HepG2 (cell line): ENCODE results near the gene OBI1. TPM values are rescaled to one million over a fixed set of nuclear protein-coding genes. Genes with fewer than 3 reads are reported as not detected.

Source experiments
- ARHGAP35 ChIP-seq: sonication (generic); formaldehyde crosslinking; IDR thresholded peaks from 2 replicates; pipeline ENCODE4 v1.9.0; 2022; ENCODE audit warnings: mild to moderate bottlenecking, inconsistent platforms, moderate library complexity, missing genetic modification reagents, borderline replicate concordance
- CHCHD3 ChIP-seq: sonication (generic); formaldehyde crosslinking; IDR thresholded peaks from 2 replicates; pipeline ENCODE4 v1.8.0; 2022; ENCODE audit warnings: mild to moderate bottlenecking, missing genetic modification reagents, moderate library complexity
- CHD2 ChIP-seq: IDR thresholded peaks from 2 replicates; pipeline ENCODE4 v1.6.1; 2011; ENCODE audit warnings: low read depth, low read length, improper control_type of control experiment
- DBP ChIP-seq: sonication (generic); formaldehyde crosslinking; IDR thresholded peaks from 2 replicates; pipeline ENCODE4 v1.4.0; 2020; ENCODE audit warnings: missing genetic modification reagents; ENCODE audit errors: not compliant biosample characterization
- GATA4 ChIP-seq: sonication (generic); IDR thresholded peaks from 2 replicates; pipeline ENCODE4 v1.6.1; 2016; ENCODE audit warnings: antibody characterized with exemption, low read depth, borderline replicate concordance
- HMGA1 ChIP-seq: sonication (generic); formaldehyde crosslinking; conservative IDR thresholded peaks from 2 replicates; pipeline ENCODE4 v1.4.0; 2020; ENCODE audit warnings: missing genetic modification reagents
- MAFK ChIP-seq, 2 experiments: IDR thresholded peaks in 1 of 2; conservative IDR thresholded peaks in 1 of 2; 2 replicates each; pipeline ENCODE4 v1.6.1; 2011; ENCODE audit warnings: improper control_type of control experiment in 2 of 2, low read length in 2 of 2
- MAZ ChIP-seq, 2 experiments: sonication (generic) in 1 of 2; formaldehyde crosslinking in 1 of 2; IDR thresholded peaks; 2 replicates each; pipeline versions ENCODE4 v1.5.0 to v1.6.1; 2012 to 2020; ENCODE audit warnings: low read depth in 2 of 2, mild to moderate bottlenecking in 2 of 2, borderline replicate concordance in 1 of 2, improper control_type of control experiment in 1 of 2, low read length in 1 of 2, missing genetic modification reagents in 1 of 2, moderate library complexity in 1 of 2
- NAIF1 ChIP-seq: sonication (generic); formaldehyde crosslinking; IDR thresholded peaks from 2 replicates; pipeline ENCODE4 v1.5.0; 2020; ENCODE audit warnings: mild to moderate bottlenecking, missing genetic modification reagents, borderline replicate concordance
- NFKBIZ ChIP-seq: IDR thresholded peaks from 2 replicates; pipeline ENCODE4 v1.6.1; 2018; ENCODE audit warnings: missing genetic modification reagents, missing compliant biosample characterization
- PCBP2 ChIP-seq: fragments of 200-400 bp; formaldehyde crosslinking; optimal IDR thresholded peaks from 2 replicates; pipeline ENCODE3; 2018; ENCODE audit warnings: low read length, low read depth; ENCODE audit not compliant: poor library complexity, severe bottlenecking
- POLR2A ChIP-seq, 2 experiments: IDR thresholded peaks; 2 replicates each; pipeline ENCODE4 v1.6.1; 2011; ENCODE audit warnings: low read depth in 2 of 2, low read length in 2 of 2, mild to moderate bottlenecking in 1 of 2, moderate library complexity in 1 of 2; ENCODE audit not compliant: insufficient read depth in 1 of 2
- POLR2G ChIP-seq: fragments of 200-400 bp; formaldehyde crosslinking; IDR thresholded peaks from 2 replicates; pipeline ENCODE4 v1.6.1; 2018; ENCODE audit warnings: mild to moderate bottlenecking, low read depth, low read length, moderate library complexity
- THAP11 ChIP-seq: IDR thresholded peaks from 2 replicates; pipeline ENCODE4 v1.6.1; 2016; ENCODE audit warnings: missing biosample characterization, missing genetic modification reagents
- TMF1 ChIP-seq: sonication (generic); formaldehyde crosslinking; IDR thresholded peaks from 2 replicates; pipeline ENCODE4 v1.8.1; 2022; ENCODE audit warnings: low read depth, missing genetic modification reagents
- TOE1 ChIP-seq: sonication (generic); formaldehyde crosslinking; IDR thresholded peaks from 2 replicates; pipeline ENCODE4 v1.4.0; 2020; ENCODE audit warnings: mild to moderate bottlenecking, missing genetic modification reagents
- ZBTB34 ChIP-seq: sonication (generic); formaldehyde crosslinking; IDR thresholded peaks from 2 replicates; pipeline ENCODE4 v1.8.0; 2022; ENCODE audit warnings: mild to moderate bottlenecking, missing genetic modification reagents
- ZMAT5 ChIP-seq: sonication (generic); formaldehyde crosslinking; IDR thresholded peaks from 2 replicates; pipeline ENCODE4 v1.5.0; 2020; ENCODE audit warnings: mild to moderate bottlenecking, low read depth, missing genetic modification reagents, borderline replicate concordance
- ZNF143 ChIP-seq: sonication (generic); formaldehyde crosslinking; IDR thresholded peaks from 2 replicates; pipeline ENCODE4 v1.4.0; 2020; ENCODE audit warnings: missing genetic modification reagents
- ZNF230 ChIP-seq: sonication (generic); formaldehyde crosslinking; IDR thresholded peaks from 2 replicates; pipeline ENCODE4 v1.4.0; 2020; ENCODE audit warnings: mild to moderate bottlenecking, missing genetic modification reagents
- ZNF460 ChIP-seq: sonication (generic); formaldehyde crosslinking; IDR thresholded peaks from 2 replicates; pipeline ENCODE4 v1.5.1; 2020; ENCODE audit warnings: missing genetic modification reagents, mild to moderate bottlenecking, borderline replicate concordance
- ZNF546 ChIP-seq: sonication (generic); formaldehyde crosslinking; conservative IDR thresholded peaks from 2 replicates; pipeline ENCODE4 v1.8.1; 2023; ENCODE audit warnings: mild to moderate bottlenecking, missing genetic modification reagents
- ZZZ3 ChIP-seq: sonication (generic); formaldehyde crosslinking; IDR thresholded peaks from 2 replicates; pipeline ENCODE4 v1.4.0; 2020; ENCODE audit warnings: missing genetic modification reagents, mild to moderate bottlenecking, borderline replicate concordance
- polyA plus RNA-seq, 8 experiments: library from polyadenylated mRNA; depleted of rRNA in 3 of 8; stranded (reverse) in 7 of 8; unstranded in 1 of 8; fragments of >200 nt; fragmentation: Illumina TruSeq in 4 of 8; extraction: Trizol in 4 of 8; gene quantifications; 2 replicates each; pipeline versions ENCODE4 v1.2.1 to v1.2.3, GENCODE V29; 2011 to 2016; ENCODE audit warnings: low read depth in 4 of 8, missing spikeins in 1 of 8, mixed read lengths in 1 of 8; ENCODE audit not compliant: insufficient read depth in 1 of 8
- total RNA-seq, 5 experiments: library from RNA; depleted of rRNA; stranded (reverse); fragments of >200 nt; fragmentation: Illumina TruSeq; extraction: Trizol; gene quantifications; 2 replicates each; pipeline ENCODE4 v1.2.3, GENCODE V29; 2016; ENCODE audit warnings: low read depth in 1 of 5
- TF ChIP-seq, protein P1 (sequence below): IDR thresholded peaks from 2 replicates; pipeline ENCODE4 v1.6.1; 2012; ENCODE audit warnings: inconsistent platforms
- TF ChIP-seq, protein P2 (sequence below): sonication (generic); formaldehyde crosslinking; IDR thresholded peaks from 2 replicates; pipeline ENCODE4 v1.8.0; 2022; ENCODE audit warnings: mild to moderate bottlenecking, missing genetic modification reagents; ENCODE audit not compliant: insufficient replicate concordance

OBI1 gene
- total and polyA plus RNA-seq, 2 of the 13 experiments (the other 11 are each of a cell fraction or from before 2014, with no cell fraction given), result 7.8 to 23.5 TPM

- peak; percentile 83 for TF ChIP-seq POLR2G
- TF ChIP-seq ZNF143 (CRISPR knock-in tag), result no peak
- TF ChIP-seq ZNF230 (CRISPR knock-in tag), result peak; percentile 88; the same call in 1 of the 2 replicates
- TF ChIP-seq MAZ (IDR thresholded peaks at IDR 0.05; ENCODE audit: borderline replicate concordance, low read depth, low read length), result no peak
- TF ChIP-seq MAZ (CRISPR knock-in tag; IDR thresholded peaks at IDR 0.05; ENCODE audit: low read depth), result peak; percentile 43; the same call in 1 of the 2 replicates
- TF ChIP-seq GATA4, result peak; percentile 24; the same call in 1 of the 2 replicates
- TF ChIP-seq ZZZ3 (CRISPR knock-in tag), result peak; percentile 86; the same call in 1 of the 2 replicates
- peak; percentile 61; the same call in 1 of the 2 replicates for TF ChIP-seq TMF1
- TF ChIP-seq ZNF546, result no peak
- TF ChIP-seq DBP (CRISPR knock-in tag), result no peak
- TF ChIP-seq ZMAT5 (CRISPR knock-in tag), result no peak
- TF ChIP-seq ARHGAP35 (CRISPR knock-in tag), result peak; percentile 79
- no peak for TF ChIP-seq HMGA1
- TF ChIP-seq CHCHD3 (CRISPR knock-in tag), result no peak
- TF ChIP-seq NAIF1 (CRISPR knock-in tag), result 0 out of 2 replicates have a peak, but pooled peaks have one; percentile 30
- TF ChIP-seq NFKBIZ (CRISPR knock-in tag), result peak; percentile 21; the same call in 1 of the 2 replicates
- peak; percentile 87 for TF ChIP-seq THAP11 (CRISPR knock-in tag)
- TF ChIP-seq POLR2A (IDR thresholded peaks at IDR 0.05; ENCODE audit: insufficient read depth in 1 of 2, low read depth in 2 of 2, low read length in 2 of 2), result peak; percentile 75 to 81
- TF ChIP-seq, protein P1, sequence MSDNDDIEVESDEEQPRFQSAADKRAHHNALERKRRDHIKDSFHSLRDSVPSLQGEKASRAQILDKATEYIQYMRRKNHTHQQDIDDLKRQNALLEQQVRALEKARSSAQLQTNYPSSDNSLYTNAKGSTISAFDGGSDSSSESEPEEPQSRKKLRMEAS, result peak; percentile 91
- no peak for TF ChIP-seq ZBTB34 (CRISPR knock-in tag)
- TF ChIP-seq TOE1 (CRISPR knock-in tag), result no peak; the same call in 1 of the 2 replicates
- no peak for TF ChIP-seq PCBP2
- TF ChIP-seq, protein P2, sequence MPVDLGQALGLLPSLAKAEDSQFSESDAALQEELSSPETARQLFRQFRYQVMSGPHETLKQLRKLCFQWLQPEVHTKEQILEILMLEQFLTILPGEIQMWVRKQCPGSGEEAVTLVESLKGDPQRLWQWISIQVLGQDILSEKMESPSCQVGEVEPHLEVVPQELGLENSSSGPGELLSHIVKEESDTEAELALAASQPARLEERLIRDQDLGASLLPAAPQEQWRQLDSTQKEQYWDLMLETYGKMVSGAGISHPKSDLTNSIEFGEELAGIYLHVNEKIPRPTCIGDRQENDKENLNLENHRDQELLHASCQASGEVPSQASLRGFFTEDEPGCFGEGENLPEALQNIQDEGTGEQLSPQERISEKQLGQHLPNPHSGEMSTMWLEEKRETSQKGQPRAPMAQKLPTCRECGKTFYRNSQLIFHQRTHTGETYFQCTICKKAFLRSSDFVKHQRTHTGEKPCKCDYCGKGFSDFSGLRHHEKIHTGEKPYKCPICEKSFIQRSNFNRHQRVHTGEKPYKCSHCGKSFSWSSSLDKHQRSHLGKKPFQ (CRISPR knock-in tag), result peak; percentile 64
- TF ChIP-seq ZNF460 (CRISPR knock-in tag), result no peak
- no peak for TF ChIP-seq CHD2
- no peak for TF ChIP-seq MAFK (conservative IDR thresholded peaks at IDR 0.05 in 1 of 2, IDR thresholded peaks at IDR 0.05 in 1 of 2; ENCODE audit: low read length in 2 of 2)
Measured at GRCh38 chr13:78658630-78659449, at the start of gene OBI1 (continued).
